Liver (tissue), 9 donors: ENCODE measurements around the gene WDR19. TPM values are rescaled to one million over a fixed set of nuclear protein-coding genes. Genes with fewer than 3 reads are reported as not detected.
"Not testable (repeated sequence)": the region's sequence is repeated elsewhere in the genome, so short reads cannot be mapped to it uniquely, and the experiment has no call there.

Source experiments
- DNase-seq: peaks from one replicate; pipeline ENCODE4 v3.0.0-alpha.2; 2017; ENCODE audit warnings: low spot score
- H3K27ac ChIP-seq, 2 donors: one replicate each; pipeline ENCODE4 v1.7.0; 2013; ENCODE audit warnings: inconsistent platforms in 2 of 2, low read length in 2 of 2, control low read depth in 1 of 2, low read depth in 1 of 2, mild to moderate bottlenecking in 1 of 2
- H3K27me3 ChIP-seq, 4 donors: one replicate each; pipeline versions ENCODE4 v1.6.1 to v1.7.0; 2013; ENCODE audit warnings: low read length in 3 of 4, inconsistent platforms in 1 of 4, mild to moderate bottlenecking in 1 of 4, moderate library complexity in 1 of 4; ENCODE audit not compliant: control insufficient read depth in 4 of 4, insufficient read depth in 4 of 4
- H3K36me3 ChIP-seq, 4 donors: one replicate each; pipeline versions ENCODE4 v1.6.1 to v1.7.0; 2013; ENCODE audit warnings: low read length in 3 of 4, mild to moderate bottlenecking in 3 of 4, low read depth in 1 of 4, moderate library complexity in 1 of 4; ENCODE audit not compliant: control insufficient read depth in 4 of 4, insufficient read depth in 3 of 4
- H3K4me1 ChIP-seq, 4 donors: one replicate each; pipeline versions ENCODE4 v1.6.1 to v1.7.0; 2013; ENCODE audit warnings: low read length in 3 of 4, mild to moderate bottlenecking in 3 of 4, moderate library complexity in 1 of 4; ENCODE audit not compliant: control insufficient read depth in 4 of 4, insufficient read depth in 4 of 4
- H3K4me3 ChIP-seq, 3 donors: one replicate each; pipeline versions ENCODE4 v1.6.1 to v1.7.0; 2013; ENCODE audit warnings: low read length in 3 of 3, control low read depth in 1 of 3, low read depth in 1 of 3, mild to moderate bottlenecking in 1 of 3
- H3K9ac ChIP-seq, 2 donors: one replicate each; pipeline ENCODE4 v1.7.0; 2013; ENCODE audit warnings: low read length in 2 of 2, mild to moderate bottlenecking in 2 of 2, moderate library complexity in 2 of 2, control low read depth in 1 of 2, low read depth in 1 of 2
- H3K9me3 ChIP-seq, 4 donors: one replicate each; pipeline versions ENCODE4 v1.6.1 to v1.7.0; 2013; ENCODE audit warnings: low read length in 3 of 4; ENCODE audit not compliant: control insufficient read depth in 4 of 4
- ATF3 ChIP-seq: IDR thresholded peaks from 2 replicates; pipeline ENCODE4 v1.6.1; 2016; ENCODE audit warnings: antibody characterized with exemption
- EGR1 ChIP-seq, 2 donors: IDR thresholded peaks; 2 replicates each; pipeline ENCODE4 v1.6.1; 2016 to 2018; ENCODE audit warnings: antibody characterized with exemption in 2 of 2, low read depth in 2 of 2
- FOXA1 ChIP-seq: IDR thresholded peaks from 2 replicates; pipeline ENCODE4 v1.6.1; 2016; ENCODE audit warnings: antibody characterized with exemption
- FOXA2 ChIP-seq: IDR thresholded peaks from 2 replicates; pipeline ENCODE4 v1.6.1; 2016; ENCODE audit warnings: antibody characterized with exemption
- GABPA ChIP-seq, 2 donors: IDR thresholded peaks in 1 of 2; conservative IDR thresholded peaks in 1 of 2; 2 replicates each; pipeline ENCODE4 v1.6.1; 2016; ENCODE audit warnings: antibody characterized with exemption in 2 of 2, mild to moderate bottlenecking in 1 of 2, moderate library complexity in 1 of 2
- HNF4A ChIP-seq, 2 donors: conservative IDR thresholded peaks; 2 replicates each; pipeline ENCODE4 v1.6.1; 2016; ENCODE audit warnings: antibody characterized with exemption in 2 of 2, mild to moderate bottlenecking in 2 of 2
- HNF4G ChIP-seq: IDR thresholded peaks from 2 replicates; pipeline ENCODE4 v1.6.1; 2016; ENCODE audit warnings: antibody characterized with exemption
- JUND ChIP-seq, 2 donors: IDR thresholded peaks; 2 replicates each; pipeline ENCODE4 v1.6.1; 2016; ENCODE audit warnings: antibody characterized with exemption in 2 of 2
- MAX ChIP-seq: IDR thresholded peaks from 2 replicates; pipeline ENCODE4 v1.6.1; 2016; ENCODE audit warnings: antibody characterized with exemption
- NR2F2 ChIP-seq: IDR thresholded peaks from 2 replicates; pipeline ENCODE4 v1.6.1; 2016; ENCODE audit warnings: antibody characterized with exemption
- RAD21 ChIP-seq, 2 donors: IDR thresholded peaks; 2 replicates each; pipeline ENCODE4 v1.6.1; 2016; ENCODE audit warnings: antibody characterized with exemption in 2 of 2, mild to moderate bottlenecking in 2 of 2
- REST ChIP-seq: IDR thresholded peaks from 2 replicates; pipeline ENCODE4 v1.6.1; 2016; ENCODE audit warnings: antibody characterized with exemption, mild to moderate bottlenecking
- RXRA ChIP-seq, 2 donors: IDR thresholded peaks; 2 replicates each; pipeline ENCODE4 v1.6.1; 2017 to 2018; ENCODE audit warnings: antibody characterized with exemption in 2 of 2, mild to moderate bottlenecking in 1 of 2
- SP1 ChIP-seq: IDR thresholded peaks from 2 replicates; pipeline ENCODE4 v1.6.1; 2018; ENCODE audit warnings: antibody characterized with exemption, mild to moderate bottlenecking
- TAF1 ChIP-seq: conservative IDR thresholded peaks from 2 replicates; pipeline ENCODE4 v1.6.1; 2016; ENCODE audit warnings: antibody characterized with exemption, mild to moderate bottlenecking
- ZBTB33 ChIP-seq: IDR thresholded peaks from 2 replicates; pipeline ENCODE4 v1.6.1; 2016; ENCODE audit warnings: antibody characterized with exemption
- WGBS: extraction: QIAGEN DNeasy Blood & Tissue Kit; methylation state at CpG from one replicate; pipeline ENCODE4 v1.1.7; 2013; 5-methylcytosine and 5-hydroxymethylcytosine counted together
- polyA plus RNA-seq, 2 donors: library from polyadenylated mRNA; stranded (reverse) in 1 of 2; unstranded in 1 of 2; fragments of 200-250 nt in 1 of 2; fragments of >200 nt in 1 of 2; fragmentation: Nextera tagmentation in 1 of 2; extraction: Ambion mirVana in 1 of 2; gene quantifications; one replicate each; pipeline versions ENCODE4 v1.2.1 to v1.2.3, GENCODE V29; 2013 to 2015
- total RNA-seq, 2 donors: library from RNA; depleted of rRNA; stranded (reverse); fragments of >200 nt; gene quantifications; one replicate each; pipeline ENCODE4 v1.2.3, GENCODE V29; 2014
- TF ChIP-seq, protein P1 (sequence below): fragments of 150-350 bp; IDR thresholded peaks from 2 replicates; pipeline ENCODE4 v1.5.1; 2017; ENCODE audit warnings: improper control_type of control experiment, low read depth, low read length; ENCODE audit not compliant: missing input control
- donor health status: healthy.
- donor health status: healthy.
- donor health status: healthy.
- donor health status: healthy.
- donor health status: healthy.

The WDR19 gene
- total and polyA plus RNA-seq, 4 donors, result 9.5 to 34.3 (median 17.7) TPM

GRCh38 chr4:39179681-39180080 is 2.6 kb upstream of the WDR19 start:
- Histone ChIP-seq H3K4me1 (peaks cover 0 to 12% (median 4%) of the 10 kb centered on the region in 4 donors), H3K27ac (no peak overlapping the region), H3K9ac (no peak overlapping the region), H3K9me3 (no peaks in the 10 kb centered on the region), H3K27me3 (no peaks in the 10 kb centered on the region), H3K36me3 (no peaks in the 10 kb centered on the region), H3K4me3 (no peak overlapping the region)
- DNase-seq, result no peak
- 62% methylated on average over 3 of the region's 3 CpGs for WGBS
- TF ChIP-seq HNF4A (conservative IDR thresholded peaks at IDR 0.05), result no peak
- no peak for TF ChIP-seq GABPA (IDR thresholded peaks at IDR 0.05 in 1 of 2, conservative IDR thresholded peaks at IDR 0.05 in 1 of 2)
- TF ChIP-seq EGR1 (IDR thresholded peaks at IDR 0.05; ENCODE audit: low read depth in 2 of 2), result no peak

- not testable (repeated sequence) for H3K9me3 ChIP-seq, H3K27me3 ChIP-seq, H3K4me3 ChIP-seq, H3K36me3 ChIP-seq, DNase-seq, H3K27ac ChIP-seq, H3K9ac ChIP-seq
- 98% methylated on average over 17 of the region's 17 CpGs for WGBS
- peaks cover 0 to 12% (median 4%) of the 10 kb centered on the region in 4 donors for H3K4me1 ChIP-seq
Measured at GRCh38 chr4:39180629-39181028, 1.7 kb upstream of the WDR19 start.

- Histone ChIP-seq H3K36me3 (peaks cover 0 to 2% (median 0%) of the 10 kb centered on the region in 4 donors), H3K9me3 (no peaks in the 10 kb centered on the region), H3K27ac (peak overlapping the region; percentile 69 to 81), H3K4me1 (peaks cover 0 to 12% (median 4%) of the 10 kb centered on the region in 4 donors), H3K27me3 (no peaks in the 10 kb centered on the region), H3K9ac (peak overlapping the region; percentile 68 to 80), H3K4me3 (peak overlapping the region; percentile 38 to 76 (median 47))
- no peak for TF ChIP-seq TAF1
- no peak for DNase-seq
- WGBS, result 69% methylated on average over 9 of the region's 9 CpGs
Measured at GRCh38 chr4:39181520-39181904, 817 bp upstream of the WDR19 start.

- no peaks in the 10 kb centered on the region for H3K27me3 ChIP-seq
- H3K36me3 ChIP-seq, result peaks cover 0 to 14% (median 3%) of the 10 kb centered on the region in 4 donors
- over 99% methylated on average over 3 of the region's 3 CpGs for WGBS
- DNase-seq, result no peak
- peaks cover 0 to 12% (median 9%) of the 10 kb centered on the region in 4 donors for H3K4me1 ChIP-seq
- no peak overlapping the region for H3K9ac ChIP-seq
- no peaks in the 10 kb centered on the region for H3K9me3 ChIP-seq
- H3K4me3 ChIP-seq, result no peak overlapping the region
- H3K27ac ChIP-seq, result no peak overlapping the region
- TF ChIP-seq ATF3 (no peak), RXRA (IDR thresholded peaks at IDR 0.05) (no peak), HNF4A (conservative IDR thresholded peaks at IDR 0.05) (no peak), RAD21 (IDR thresholded peaks at IDR 0.05) (no peak), FOXA1 (no peak), NR2F2 (no peak), MAX (no peak), TAF1 (no peak), ZBTB33 (no peak), GABPA (IDR thresholded peaks at IDR 0.05 in 1 of 2, conservative IDR thresholded peaks at IDR 0.05 in 1 of 2) (no peak), JUND (IDR thresholded peaks at IDR 0.05) (no peak), FOXA2 (no peak), SP1 (no peak), HNF4G (no peak), REST (no peak)
- TF ChIP-seq, protein P1, sequence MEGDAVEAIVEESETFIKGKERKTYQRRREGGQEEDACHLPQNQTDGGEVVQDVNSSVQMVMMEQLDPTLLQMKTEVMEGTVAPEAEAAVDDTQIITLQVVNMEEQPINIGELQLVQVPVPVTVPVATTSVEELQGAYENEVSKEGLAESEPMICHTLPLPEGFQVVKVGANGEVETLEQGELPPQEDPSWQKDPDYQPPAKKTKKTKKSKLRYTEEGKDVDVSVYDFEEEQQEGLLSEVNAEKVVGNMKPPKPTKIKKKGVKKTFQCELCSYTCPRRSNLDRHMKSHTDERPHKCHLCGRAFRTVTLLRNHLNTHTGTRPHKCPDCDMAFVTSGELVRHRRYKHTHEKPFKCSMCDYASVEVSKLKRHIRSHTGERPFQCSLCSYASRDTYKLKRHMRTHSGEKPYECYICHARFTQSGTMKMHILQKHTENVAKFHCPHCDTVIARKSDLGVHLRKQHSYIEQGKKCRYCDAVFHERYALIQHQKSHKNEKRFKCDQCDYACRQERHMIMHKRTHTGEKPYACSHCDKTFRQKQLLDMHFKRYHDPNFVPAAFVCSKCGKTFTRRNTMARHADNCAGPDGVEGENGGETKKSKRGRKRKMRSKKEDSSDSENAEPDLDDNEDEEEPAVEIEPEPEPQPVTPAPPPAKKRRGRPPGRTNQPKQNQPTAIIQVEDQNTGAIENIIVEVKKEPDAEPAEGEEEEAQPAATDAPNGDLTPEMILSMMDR, result no peak
Measured at GRCh38 chr4:39201963-39202362, 19.6 kb downstream of the WDR19 start.
